Peyer's patch (tissue), 4 donors: ENCODE data around the gene ZNF248. TPM values are rescaled to one million over a fixed set of nuclear protein-coding genes. Genes with fewer than 3 reads are reported as not detected.

Source experiments
- DNase-seq, 3 donors: peaks; one replicate each; pipeline ENCODE4 v3.0.0-alpha.2; 2017 to 2019
- H3K27ac ChIP-seq, 4 donors: fragments of 200-600 bp; sonication (generic); one replicate each; pipeline ENCODE4 v1.5.1; 2016 to 2019
- H3K27me3 ChIP-seq, 2 donors: fragments of 200-600 bp; sonication (generic); one replicate each; pipeline ENCODE4 v1.5.1; 2019
- H3K36me3 ChIP-seq, 3 donors: fragments of 200-600 bp; sonication (generic); one replicate each; pipeline ENCODE4 v1.5.1; 2016 to 2019
- H3K4me1 ChIP-seq, 4 donors: fragments of 200-600 bp; sonication (generic); one replicate each; pipeline ENCODE4 v1.5.1; 2016 to 2019
- H3K4me3 ChIP-seq, 4 donors: fragments of 200-600 bp; sonication (generic); 1 replicate in 3 of 4; 2 replicates in 1 of 4; pipeline ENCODE4 v1.5.1; 2016 to 2019; ENCODE audit warnings: mild to moderate bottlenecking in 1 of 4
- H3K9me3 ChIP-seq, 4 donors: fragments of 200-600 bp; sonication (generic); one replicate each; pipeline ENCODE4 v1.5.1; 2016 to 2019; ENCODE audit warnings: mild to moderate bottlenecking in 1 of 4
- CTCF ChIP-seq, 6 experiments: fragments of 450-650 bp in 4 of 6; fragments of 200-600 bp in 2 of 6; sonication (generic) in 1 of 6; IDR thresholded peaks; one replicate each; pipeline ENCODE4 v1.5.1; 2017 to 2019; ENCODE audit warnings: antibody characterized with exemption in 6 of 6, mild to moderate bottlenecking in 3 of 6, moderate library complexity in 1 of 6
- POLR2A ChIP-seq, 2 donors: fragments of 450-650 bp; IDR thresholded peaks; one replicate each; pipeline ENCODE4 v1.5.1; 2017; ENCODE audit warnings: antibody characterized with exemption in 2 of 2, mild to moderate bottlenecking in 2 of 2, moderate library complexity in 2 of 2
- total RNA-seq, 4 donors: library from RNA; depleted of rRNA; stranded (reverse); fragments of >200 nt; gene quantifications; one replicate each; pipeline ENCODE4 v1.1.0, GENCODE V29; 2016

Gene ZNF248
- total RNA-seq, 4 donors from 2014 or later: 11.6 to 31.4 (median 13.9) TPM

- no peak overlapping the region for H3K27ac ChIP-seq
- H3K27me3 ChIP-seq: no peaks in the 10 kb centered on the region
- H3K9me3 ChIP-seq: peaks cover 0 to 14% (median 3%) of the 10 kb centered on the region in 4 donors
- H3K4me3 ChIP-seq: no peak overlapping the region
- no peaks in the 10 kb centered on the region for H3K4me1 ChIP-seq
- TF ChIP-seq POLR2A (IDR thresholded peaks at IDR 0.05) (no peak), CTCF (IDR thresholded peaks at IDR 0.05) (no peak)
- DNase-seq: no peak
- H3K36me3 ChIP-seq: no peaks in the 10 kb centered on the region
These were observed 80.4 kb downstream of the ZNF248 start for GRCh38 chr10:37777056-37777455.

- TF ChIP-seq POLR2A (IDR thresholded peaks at IDR 0.05) (no peak), CTCF (IDR thresholded peaks at IDR 0.05) (no peak)
- DNase-seq: no peak
- no peaks in the 10 kb centered on the region for H3K27me3 ChIP-seq
- no peaks in the 10 kb centered on the region for H3K4me1 ChIP-seq
- H3K9me3 ChIP-seq: peaks cover 0 to 2% (median 1%) of the 10 kb centered on the region in 4 donors
- no peaks in the 10 kb centered on the region for H3K36me3 ChIP-seq
- no peak overlapping the region for H3K27ac ChIP-seq
- no peak overlapping the region for H3K4me3 ChIP-seq
These were observed 81.8 kb downstream of the ZNF248 start for GRCh38 chr10:37775612-37776011.

GRCh38 chr10:37774351-37774750 lies 83.1 kb downstream of the ZNF248 start:
- H3K27ac ChIP-seq: no peak overlapping the region
- no peak overlapping the region for H3K4me3 ChIP-seq
- H3K36me3 ChIP-seq: no peaks in the 10 kb centered on the region
- TF ChIP-seq CTCF (IDR thresholded peaks at IDR 0.05): no peak
- H3K4me1 ChIP-seq: no peaks in the 10 kb centered on the region
- H3K9me3 ChIP-seq: no peaks in the 10 kb centered on the region
- no peaks in the 10 kb centered on the region for H3K27me3 ChIP-seq
- no peak for DNase-seq

- Histone ChIP-seq H3K4me1 (no peaks in the 10 kb centered on the region), H3K9me3 (peaks cover 0 to 24% (median 0%) of the 10 kb centered on the region in 4 donors), H3K4me3 (no peak overlapping the region)
These were observed 92.2 kb downstream of the ZNF248 start for GRCh38 chr10:37765216-37765615.

GRCh38 chr10:37763132-37763531 lies 94.3 kb downstream of the ZNF248 start:
- TF ChIP-seq POLR2A (IDR thresholded peaks at IDR 0.05): no peak
- no peak for TF ChIP-seq CTCF (IDR thresholded peaks at IDR 0.05)
- H3K9me3 ChIP-seq: peaks cover 0 to 17% (median 0%) of the 10 kb centered on the region in 4 donors
- no peak for DNase-seq

More at GRCh38 chr10:37765216-37765615, 92.2 kb downstream of the ZNF248 start:
- Histone ChIP-seq H3K27ac (no peak overlapping the region), H3K36me3 (no peaks in the 10 kb centered on the region), H3K27me3 (no peaks in the 10 kb centered on the region)
- TF ChIP-seq CTCF (IDR thresholded peaks at IDR 0.05) (no peak), POLR2A (IDR thresholded peaks at IDR 0.05) (no peak)
- no peak for DNase-seq

GRCh38 chr10:37762287-37762686 lies 95.1 kb downstream of the ZNF248 start:
- Histone ChIP-seq H3K4me1 (no peaks in the 10 kb centered on the region), H3K27ac (no peak overlapping the region), H3K9me3 (peaks cover 0 to 16% (median 0%) of the 10 kb centered on the region in 4 donors), H3K4me3 (no peak overlapping the region), H3K27me3 (no peaks in the 10 kb centered on the region), H3K36me3 (no peaks in the 10 kb centered on the region)
- TF ChIP-seq CTCF (IDR thresholded peaks at IDR 0.05) (no peak), POLR2A (IDR thresholded peaks at IDR 0.05) (no peak)
- no peak for DNase-seq

More at GRCh38 chr10:37763132-37763531, 94.3 kb downstream of the ZNF248 start:
- H3K4me1 ChIP-seq: no peaks in the 10 kb centered on the region
- H3K27ac ChIP-seq: no peak overlapping the region
- H3K27me3 ChIP-seq: no peaks in the 10 kb centered on the region
- no peaks in the 10 kb centered on the region for H3K36me3 ChIP-seq
- no peak overlapping the region for H3K4me3 ChIP-seq
